ENCODE measurements around the gene LLGL2.

Gene LLGL2

GRCh38 chr17:75525806-75526554 is 483 bp downstream of the LLGL2 start:
- WGBS (ENCODE audit: extremely low coverage, insufficient coverage, low lambda C conversion rate) = no CpG with 5 or more reads among the region's 60 CpGs
- Histone ChIP-seq H2AK5ac (ENCODE audit: low read length) (no peak overlapping the region), H4K5ac (ENCODE audit: low read length) (no peak overlapping the region), H3K79me1 (ENCODE audit: low read length) (peaks cover 2% of the 10 kb centered on the region), H3K36me3 (ENCODE audit: control insufficient read depth, insufficient read depth, low read length) (peaks cover 3% of the 10 kb centered on the region), H3K79me2 (ENCODE audit: control insufficient read depth, insufficient read depth, low read length) (no peaks in the 10 kb centered on the region), H3K18ac (ENCODE audit: low read length) (peak overlapping the region; percentile 72), H3K4ac (ENCODE audit: low read depth, low read length) (peak overlapping the region; percentile 56), H2BK5ac (ENCODE audit: low read length) (no peak overlapping the region), H3K56ac (ENCODE audit: low read length) (peak overlapping the region; percentile 75), H3K4me3 (ENCODE audit: low read length) (peak overlapping the region; percentile 50), H3K27ac (ENCODE audit: low read depth, low read length) (peak overlapping the region; percentile 36), H3K4me1 (ENCODE audit: control insufficient read depth, low read depth, low read length) (no peaks in the 10 kb centered on the region), H2BK15ac (replicated peaks; ENCODE audit: low read depth) (no peak overlapping the region), H2BK120ac (ENCODE audit: low read depth, low read length) (no peak overlapping the region), H3K27me3 (ENCODE audit: insufficient read depth, low read length, poor library complexity) (no peaks in the 10 kb centered on the region), H3K9ac (ENCODE audit: low read length) (peak overlapping the region; percentile 66), H4K8ac (ENCODE audit: low read depth, low read length) (no peak overlapping the region), H3K23ac (ENCODE audit: low read length) (peak overlapping the region; percentile 29), H3K4me2 (ENCODE audit: low read length) (peak overlapping the region; percentile 75)
- DNase-seq = peak; percentile 40

- H3K4ac ChIP-seq (ENCODE audit: low read depth, low read length) = no peak overlapping the region
- H3K4me3 ChIP-seq (ENCODE audit: low read length) = peak overlapping the region; percentile 50
- peaks cover 2% of the 10 kb centered on the region for H3K79me1 ChIP-seq (ENCODE audit: low read length)
- H3K56ac ChIP-seq (ENCODE audit: low read length) = peak overlapping the region; percentile 75
- WGBS (ENCODE audit: extremely low coverage, insufficient coverage, low lambda C conversion rate) = no CpG with 5 or more reads among the region's 13 CpGs
- H3K4me1 ChIP-seq (ENCODE audit: control insufficient read depth, low read depth, low read length) = no peaks in the 10 kb centered on the region
- H2BK120ac ChIP-seq (ENCODE audit: low read depth, low read length) = no peak overlapping the region
- no peak overlapping the region for H2BK5ac ChIP-seq (ENCODE audit: low read length)
- H3K27ac ChIP-seq (ENCODE audit: low read depth, low read length) = no peak overlapping the region
- peak overlapping the region; percentile 75 for H3K4me2 ChIP-seq (ENCODE audit: low read length)
- H2BK15ac ChIP-seq (replicated peaks; ENCODE audit: low read depth) = no peak overlapping the region
- no peak overlapping the region for H4K8ac ChIP-seq (ENCODE audit: low read depth, low read length)
- H4K5ac ChIP-seq (ENCODE audit: low read length) = no peak overlapping the region
- no peak overlapping the region for H2AK5ac ChIP-seq (ENCODE audit: low read length)
- H3K9ac ChIP-seq (ENCODE audit: low read length) = peak overlapping the region; percentile 66
- peak; percentile 31 for DNase-seq
- H3K79me2 ChIP-seq (ENCODE audit: control insufficient read depth, insufficient read depth, low read length) = no peaks in the 10 kb centered on the region
- H3K23ac ChIP-seq (ENCODE audit: low read length) = peak overlapping the region; percentile 29
- no peak overlapping the region for H3K18ac ChIP-seq (ENCODE audit: low read length)
- H3K36me3 ChIP-seq (ENCODE audit: control insufficient read depth, insufficient read depth, low read length) = peaks cover 3% of the 10 kb centered on the region
- H3K27me3 ChIP-seq (ENCODE audit: insufficient read depth, low read length, poor library complexity) = no peaks in the 10 kb centered on the region
Observed at GRCh38 chr17:75526555-75527270, 1.2 kb downstream of the LLGL2 start.

GRCh38 chr17:75530837-75531720 is 5.6 kb downstream of the LLGL2 start:
- no peak overlapping the region for H3K4me2 ChIP-seq (ENCODE audit: low read length)
- no peak for DNase-seq
- no peak overlapping the region for H4K8ac ChIP-seq (ENCODE audit: low read depth, low read length)
- no peak overlapping the region for H2BK15ac ChIP-seq (replicated peaks; ENCODE audit: low read depth)
- H3K4me3 ChIP-seq (ENCODE audit: low read length) = no peak overlapping the region
- no peaks in the 10 kb centered on the region for H3K27me3 ChIP-seq (ENCODE audit: insufficient read depth, low read length, poor library complexity)
- H3K79me1 ChIP-seq (ENCODE audit: low read length) = peaks cover 2% of the 10 kb centered on the region
- H4K5ac ChIP-seq (ENCODE audit: low read length) = no peak overlapping the region
- no peak overlapping the region for H3K4ac ChIP-seq (ENCODE audit: low read depth, low read length)
- no peaks in the 10 kb centered on the region for H3K4me1 ChIP-seq (ENCODE audit: control insufficient read depth, low read depth, low read length)
- H3K56ac ChIP-seq (ENCODE audit: low read length) = peak overlapping the region; percentile 17
- H3K27ac ChIP-seq (ENCODE audit: low read depth, low read length) = no peak overlapping the region
- H2AK5ac ChIP-seq (ENCODE audit: low read length) = no peak overlapping the region
- WGBS (ENCODE audit: extremely low coverage, insufficient coverage, low lambda C conversion rate) = no CpG with 5 or more reads among the region's 19 CpGs
- no peak overlapping the region for H2BK5ac ChIP-seq (ENCODE audit: low read length)
- H3K36me3 ChIP-seq (ENCODE audit: control insufficient read depth, insufficient read depth, low read length) = no peaks in the 10 kb centered on the region
- H3K79me2 ChIP-seq (ENCODE audit: control insufficient read depth, insufficient read depth, low read length) = no peaks in the 10 kb centered on the region
- no peak overlapping the region for H3K18ac ChIP-seq (ENCODE audit: low read length)
- no peak overlapping the region for H3K9ac ChIP-seq (ENCODE audit: low read length)
- H3K23ac ChIP-seq (ENCODE audit: low read length) = no peak overlapping the region
- H2BK120ac ChIP-seq (ENCODE audit: low read depth, low read length) = no peak overlapping the region

GRCh38 chr17:75531721-75532072 is 6.2 kb downstream of the LLGL2 start:
- H2BK5ac ChIP-seq (ENCODE audit: low read length) = no peak overlapping the region
- H3K4me3 ChIP-seq (ENCODE audit: low read length) = no peak overlapping the region
- no peak overlapping the region for H3K4ac ChIP-seq (ENCODE audit: low read depth, low read length)
- H3K36me3 ChIP-seq (ENCODE audit: control insufficient read depth, insufficient read depth, low read length) = no peaks in the 10 kb centered on the region
- peak; percentile 79 for DNase-seq
- H4K8ac ChIP-seq (ENCODE audit: low read depth, low read length) = no peak overlapping the region
- H2BK120ac ChIP-seq (ENCODE audit: low read depth, low read length) = no peak overlapping the region
- peaks cover 2% of the 10 kb centered on the region for H3K79me1 ChIP-seq (ENCODE audit: low read length)
- H3K27ac ChIP-seq (ENCODE audit: low read depth, low read length) = no peak overlapping the region
- no peak overlapping the region for H3K18ac ChIP-seq (ENCODE audit: low read length)
- H3K23ac ChIP-seq (ENCODE audit: low read length) = no peak overlapping the region
- no peaks in the 10 kb centered on the region for H3K27me3 ChIP-seq (ENCODE audit: insufficient read depth, low read length, poor library complexity)
- H3K56ac ChIP-seq (ENCODE audit: low read length) = no peak overlapping the region
- no peaks in the 10 kb centered on the region for H3K79me2 ChIP-seq (ENCODE audit: control insufficient read depth, insufficient read depth, low read length)
- no peak overlapping the region for H4K5ac ChIP-seq (ENCODE audit: low read length)
- H3K4me2 ChIP-seq (ENCODE audit: low read length) = no peak overlapping the region
- no peaks in the 10 kb centered on the region for H3K4me1 ChIP-seq (ENCODE audit: control insufficient read depth, low read depth, low read length)
- no peak overlapping the region for H2BK15ac ChIP-seq (replicated peaks; ENCODE audit: low read depth)
- no peak overlapping the region for H2AK5ac ChIP-seq (ENCODE audit: low read length)
- H3K9ac ChIP-seq (ENCODE audit: low read length) = no peak overlapping the region
- WGBS (ENCODE audit: extremely low coverage, insufficient coverage, low lambda C conversion rate) = no CpG with 5 or more reads among the region's 7 CpGs

GRCh38 chr17:75535119-75535537 is 9.6 kb downstream of the LLGL2 start:
- Histone ChIP-seq H3K4me3 (ENCODE audit: low read length) (no peak overlapping the region), H3K79me2 (ENCODE audit: control insufficient read depth, insufficient read depth, low read length) (no peaks in the 10 kb centered on the region), H3K18ac (ENCODE audit: low read length) (no peak overlapping the region), H4K8ac (ENCODE audit: low read depth, low read length) (no peak overlapping the region), H2AK5ac (ENCODE audit: low read length) (no peak overlapping the region), H4K5ac (ENCODE audit: low read length) (no peak overlapping the region), H2BK120ac (ENCODE audit: low read depth, low read length) (no peak overlapping the region), H3K9ac (ENCODE audit: low read length) (no peak overlapping the region), H3K4me1 (ENCODE audit: control insufficient read depth, low read depth, low read length) (no peaks in the 10 kb centered on the region), H3K27me3 (ENCODE audit: insufficient read depth, low read length, poor library complexity) (no peaks in the 10 kb centered on the region), H3K79me1 (ENCODE audit: low read length) (no peaks in the 10 kb centered on the region), H3K56ac (ENCODE audit: low read length) (no peak overlapping the region), H3K23ac (ENCODE audit: low read length) (no peak overlapping the region), H3K27ac (ENCODE audit: low read depth, low read length) (no peak overlapping the region), H2BK5ac (ENCODE audit: low read length) (no peak overlapping the region), H3K4me2 (ENCODE audit: low read length) (no peak overlapping the region), H2BK15ac (replicated peaks; ENCODE audit: low read depth) (no peak overlapping the region), H3K36me3 (ENCODE audit: control insufficient read depth, insufficient read depth, low read length) (no peaks in the 10 kb centered on the region), H3K4ac (ENCODE audit: low read depth, low read length) (no peak overlapping the region)
- DNase-seq = no peak
- no CpG with 5 or more reads among the region's 15 CpGs for WGBS (ENCODE audit: extremely low coverage, insufficient coverage, low lambda C conversion rate)

Data from mesendoderm (in vitro differentiated cells).